Epidermal melanocyte (primary cell): ENCODE results near the gene ITGAL.

Experiments used
- DNase-seq: peaks from one replicate; pipeline ENCODE4 v3.0.0; 2011; ENCODE audit warnings: low spot score; ENCODE audit not compliant: insufficient read length

ITGAL gene

DNA sequence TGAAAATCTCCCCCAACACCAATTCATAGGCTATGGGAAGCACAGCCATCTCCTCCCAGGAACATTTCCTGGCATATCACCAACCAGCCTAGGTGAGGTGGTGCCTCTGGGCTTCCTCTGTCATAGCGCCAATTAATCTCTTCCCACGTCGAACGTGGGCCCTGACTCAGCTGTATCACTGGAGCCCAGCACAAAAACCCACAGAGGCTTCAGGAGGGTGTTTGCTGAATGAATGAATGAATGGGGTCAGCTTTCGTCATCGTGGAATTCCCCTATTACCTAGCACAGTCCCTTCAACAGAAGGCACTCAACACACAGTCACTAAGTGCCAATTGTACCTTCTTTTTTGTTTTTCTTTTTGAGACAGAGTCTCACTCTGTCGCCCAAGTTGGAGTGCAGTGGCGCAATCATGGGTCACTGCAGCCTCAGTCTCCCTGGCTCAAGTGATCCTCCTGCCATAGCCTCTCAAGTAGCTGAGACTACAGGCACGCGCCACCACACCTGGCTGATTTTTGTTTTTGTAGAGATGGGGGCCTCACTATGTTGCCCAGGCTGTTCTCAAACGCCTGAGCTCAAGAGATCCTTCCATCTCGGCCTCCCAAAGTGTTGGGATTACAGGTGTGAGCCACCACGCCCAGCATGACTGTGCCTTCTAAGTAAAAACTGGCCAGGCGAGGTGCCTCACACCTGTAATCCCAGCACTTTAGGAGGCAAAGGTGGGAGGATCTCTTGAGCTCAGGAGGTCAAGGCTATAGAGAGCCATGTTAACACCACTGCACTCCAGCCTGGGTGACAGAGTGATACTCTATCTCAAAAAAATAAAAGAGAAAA lies 94.8 kb downstream of the ITGAL start:
- no peak for DNase-seq

DNA sequence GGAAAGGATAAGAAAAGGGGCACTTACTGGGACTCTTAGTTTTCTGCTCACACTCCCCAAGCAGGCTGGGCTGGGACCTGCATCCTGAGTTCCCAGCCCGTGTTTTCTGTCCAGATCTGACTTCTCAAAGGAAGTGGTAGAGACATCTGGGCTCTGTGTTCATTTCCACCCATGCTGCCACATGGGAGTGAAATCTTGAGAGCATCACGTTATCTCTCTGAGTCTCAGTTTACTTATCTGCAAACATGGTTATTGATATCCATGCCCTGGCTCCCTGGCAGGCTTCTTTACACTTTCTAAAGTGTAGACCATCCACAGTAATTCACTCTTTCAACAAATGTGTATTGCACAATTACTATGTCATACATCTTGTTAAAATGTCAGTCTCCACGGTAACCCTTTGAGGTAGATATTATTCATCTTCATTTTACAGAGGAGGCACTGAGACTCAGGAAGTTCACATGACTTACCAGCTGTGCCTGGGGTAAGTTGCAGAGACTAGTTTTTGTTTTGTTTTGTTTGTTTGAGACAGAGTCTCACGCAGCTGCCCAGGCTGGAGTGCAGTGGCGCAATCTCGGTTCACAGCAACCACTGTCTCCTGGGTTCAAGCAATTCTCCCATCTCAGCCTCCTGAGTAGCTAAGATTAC lies 95.6 kb downstream of the ITGAL start:
- peak; percentile 59 for DNase-seq

DNA sequence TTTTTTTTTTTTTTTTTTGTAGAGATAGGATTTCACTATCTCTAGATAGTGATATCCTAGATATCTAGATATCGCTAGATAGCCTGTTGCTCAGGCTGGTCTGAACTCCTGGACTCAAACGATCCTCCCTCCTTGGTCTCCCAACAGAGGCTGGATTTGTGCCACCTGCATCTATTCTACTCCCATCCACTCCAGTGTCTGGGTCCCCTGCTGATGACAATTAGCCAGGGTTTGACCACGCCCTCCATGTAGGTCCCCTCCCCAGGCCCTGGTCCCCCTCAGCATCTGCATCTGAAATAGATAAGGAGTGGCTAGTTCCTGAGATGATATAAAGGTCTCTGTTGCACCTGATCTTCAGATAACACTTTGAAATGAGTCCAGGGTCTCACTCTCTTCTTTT lies 96.7 kb downstream of the ITGAL start:
- DNase-seq = no peak

DNA sequence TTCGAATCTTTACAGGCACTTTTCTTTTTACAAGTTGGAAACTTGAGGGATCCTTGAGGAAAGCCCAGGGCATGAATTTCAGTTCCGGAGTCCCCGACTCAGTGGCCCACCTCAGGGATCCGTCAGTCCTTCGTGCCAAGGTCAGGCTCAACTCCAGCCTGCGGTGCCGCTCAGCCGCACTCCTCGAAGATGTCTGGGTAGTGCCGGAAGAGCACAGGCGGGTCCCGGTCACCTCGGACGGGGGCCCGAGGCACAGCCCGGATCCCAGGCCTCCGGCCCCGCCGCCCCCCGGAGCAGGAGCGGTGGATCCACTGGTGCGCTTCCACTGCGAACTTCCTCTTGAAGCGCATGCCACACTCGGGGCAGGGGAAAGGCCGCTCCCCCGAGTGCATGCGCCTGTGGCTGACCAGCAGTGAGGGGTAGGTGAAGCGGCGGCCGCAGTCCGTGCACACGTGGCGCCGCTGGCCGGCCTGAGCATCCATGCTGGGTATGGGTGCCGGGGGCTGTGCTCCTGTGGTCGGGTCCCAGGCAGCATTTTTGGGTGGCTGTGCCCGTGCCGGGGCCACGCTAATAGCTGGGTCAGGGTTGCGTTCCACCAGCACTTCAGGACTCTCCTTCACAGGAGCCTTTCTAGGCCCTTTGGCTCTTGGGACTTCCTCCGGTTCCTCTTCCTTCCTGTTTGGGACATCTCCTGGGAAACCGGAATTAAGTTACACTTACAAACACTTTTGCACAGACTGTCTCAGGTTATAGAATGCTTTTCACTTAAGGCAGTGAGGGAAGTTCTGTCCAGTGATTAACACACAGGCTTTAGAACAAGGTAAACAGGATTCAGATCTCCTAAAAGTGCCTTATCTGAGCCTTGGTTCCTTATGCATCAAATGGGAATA lies 97.4 kb downstream of the ITGAL start:
- no peak for DNase-seq

GRCh38 chr16:30570636-30571444 lies 98.3 kb downstream of the ITGAL start:
- no peak for DNase-seq

DNA sequence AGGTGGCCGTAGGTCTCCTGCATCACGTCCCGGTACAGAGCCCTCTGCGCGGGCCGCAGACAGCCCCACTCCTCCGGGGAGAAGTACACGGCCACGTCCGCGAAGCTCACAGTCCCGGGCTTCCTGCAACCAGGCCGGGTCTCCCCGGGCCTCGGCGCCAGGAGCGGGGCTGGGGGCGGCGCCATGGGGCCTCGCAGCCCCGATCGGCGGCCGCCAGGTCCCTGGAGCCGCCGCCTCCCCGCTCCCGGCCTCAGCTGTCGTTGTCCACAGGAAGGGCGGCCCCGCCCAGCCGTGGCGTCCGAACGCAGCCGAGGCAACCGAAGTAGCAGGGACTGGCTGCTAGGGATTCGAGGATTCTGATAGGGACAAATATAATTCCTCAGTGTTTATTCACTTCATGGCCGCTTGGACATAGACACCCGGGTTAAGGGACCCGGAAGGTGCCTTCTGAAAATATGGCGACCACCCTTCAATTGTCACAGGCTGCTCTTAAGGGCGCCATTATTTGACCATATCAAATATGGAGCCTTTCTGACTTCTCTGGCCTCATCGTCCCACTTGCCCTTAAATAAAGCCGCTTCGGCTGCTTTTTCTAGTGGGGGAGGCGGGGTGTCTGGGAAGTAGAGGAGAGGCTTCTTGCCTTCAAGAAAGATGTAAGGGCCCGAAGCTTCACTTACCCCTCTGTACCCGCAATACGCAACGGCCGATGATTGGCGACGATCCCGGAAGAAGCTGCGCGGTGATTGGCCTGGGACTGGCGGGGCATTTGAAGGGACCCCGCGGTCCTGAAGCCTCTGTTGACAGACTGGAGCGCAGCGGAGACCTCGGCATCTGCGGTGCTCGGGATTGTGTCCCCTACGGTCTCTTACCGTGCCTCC lies 99.1 kb downstream of the ITGAL start, which contains the start of gene ZNF688:
ZNF688 (minus strand) TSS at position 270 of the 878 bp plus-strand sequence; CDS start at position 185, 85 bp downstream.
- DNase-seq = peak; percentile 98
